ENCODE results near the gene ZC3H18.
A peak's percentile ranks its signal among the peaks of the same experiment; 100 is the strongest.

The ZC3H18 gene

DNA sequence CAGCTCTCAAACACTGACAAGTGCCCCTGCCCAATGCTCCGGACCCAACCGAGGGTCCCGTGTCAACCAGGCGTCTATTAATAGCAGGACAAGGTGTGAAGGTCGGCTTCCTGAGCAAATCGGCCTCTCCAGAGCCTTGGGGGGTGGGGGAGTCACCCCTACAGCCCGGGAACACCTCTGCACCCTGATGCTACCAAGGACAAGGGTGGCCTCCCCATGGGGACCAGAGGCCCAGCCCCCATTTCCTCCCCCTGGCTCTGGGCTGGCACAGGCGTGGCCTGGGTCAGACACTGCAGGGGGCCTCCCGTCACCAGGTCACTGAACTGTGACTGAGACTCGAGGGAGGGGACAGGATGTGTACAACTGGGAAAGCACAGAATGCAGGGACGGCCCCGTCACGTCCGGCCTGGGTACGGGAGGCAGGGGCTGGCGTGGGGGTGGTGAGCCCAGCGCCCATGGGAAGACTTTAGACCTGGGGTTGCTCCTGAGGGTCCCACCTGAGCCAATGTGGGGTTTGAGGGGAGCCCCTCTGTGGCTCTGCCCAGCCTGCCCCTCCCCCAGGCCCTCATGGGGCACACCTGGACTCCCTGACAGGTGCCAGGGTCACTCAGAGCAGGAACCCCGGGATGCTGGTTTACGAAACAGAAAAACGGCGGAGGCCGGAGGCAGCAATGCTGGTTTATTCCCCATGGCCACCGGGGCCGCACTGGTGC lies 81.2 kb downstream of the ZC3H18 start:
- peak in 1 of 2 donors; percentile 72 for DNase-seq
- H3K9me3 ChIP-seq, result no peaks in the 10 kb centered on the region
- peaks cover 17 to 49% (median 35%) of the 10 kb centered on the region in 3 donors for H3K36me3 ChIP-seq
- peaks cover 0 to 13% of the 10 kb centered on the region in 2 donors for H3K27me3 ChIP-seq
- no peak overlapping the region for H3K27ac ChIP-seq
- peaks cover 0 to 22% (median 13%) of the 10 kb centered on the region in 4 donors for H3K4me1 ChIP-seq
- intact Hi-C loops (cut with DNase I; ENCODE audit: low total_unique reads), result no loop called here
- TF ChIP-seq, protein P1, sequence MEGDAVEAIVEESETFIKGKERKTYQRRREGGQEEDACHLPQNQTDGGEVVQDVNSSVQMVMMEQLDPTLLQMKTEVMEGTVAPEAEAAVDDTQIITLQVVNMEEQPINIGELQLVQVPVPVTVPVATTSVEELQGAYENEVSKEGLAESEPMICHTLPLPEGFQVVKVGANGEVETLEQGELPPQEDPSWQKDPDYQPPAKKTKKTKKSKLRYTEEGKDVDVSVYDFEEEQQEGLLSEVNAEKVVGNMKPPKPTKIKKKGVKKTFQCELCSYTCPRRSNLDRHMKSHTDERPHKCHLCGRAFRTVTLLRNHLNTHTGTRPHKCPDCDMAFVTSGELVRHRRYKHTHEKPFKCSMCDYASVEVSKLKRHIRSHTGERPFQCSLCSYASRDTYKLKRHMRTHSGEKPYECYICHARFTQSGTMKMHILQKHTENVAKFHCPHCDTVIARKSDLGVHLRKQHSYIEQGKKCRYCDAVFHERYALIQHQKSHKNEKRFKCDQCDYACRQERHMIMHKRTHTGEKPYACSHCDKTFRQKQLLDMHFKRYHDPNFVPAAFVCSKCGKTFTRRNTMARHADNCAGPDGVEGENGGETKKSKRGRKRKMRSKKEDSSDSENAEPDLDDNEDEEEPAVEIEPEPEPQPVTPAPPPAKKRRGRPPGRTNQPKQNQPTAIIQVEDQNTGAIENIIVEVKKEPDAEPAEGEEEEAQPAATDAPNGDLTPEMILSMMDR (IDR thresholded peaks at IDR 0.05), result no peak
- peak overlapping the region; percentile 53 to 65 for H3K4me3 ChIP-seq

DNA sequence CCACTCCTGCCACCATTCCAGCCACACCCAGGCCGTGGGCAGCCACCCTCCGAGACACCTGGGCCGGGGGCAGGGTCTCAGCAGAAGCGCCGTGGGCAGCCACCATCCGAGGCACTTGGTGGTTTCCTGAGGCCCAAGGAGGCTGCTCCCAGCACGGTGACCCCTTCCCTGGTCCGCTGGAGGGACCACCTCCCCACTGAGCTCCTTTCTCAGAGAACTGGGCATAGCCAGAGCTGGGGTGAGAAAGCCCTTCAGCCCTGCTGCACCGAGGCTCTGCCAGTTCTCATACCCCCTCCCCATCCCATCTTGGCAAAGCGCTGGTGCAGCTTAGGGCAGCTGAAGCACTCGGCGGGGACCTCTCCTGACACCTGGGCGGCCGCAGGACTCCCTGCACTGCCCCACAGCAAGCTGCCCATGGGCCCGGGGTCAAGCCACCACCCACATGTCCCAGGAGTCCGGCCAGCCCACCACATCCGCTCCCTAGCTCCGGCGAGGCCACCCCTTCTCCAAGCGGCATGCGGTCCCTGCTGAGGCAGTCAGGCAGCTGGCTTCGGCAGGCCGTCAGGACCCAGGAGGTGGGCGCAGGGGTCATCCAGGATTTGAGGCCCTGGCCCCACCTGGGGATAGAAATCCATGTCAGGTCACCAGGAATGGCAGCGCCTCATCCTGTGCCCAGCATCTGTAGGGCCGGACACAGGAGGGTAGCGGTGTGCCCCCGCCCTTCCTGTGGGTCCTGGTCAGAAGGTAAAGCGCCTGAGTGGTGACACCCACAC lies 82.0 kb downstream of the ZC3H18 start:
- DNase-seq, result no peak
- H3K4me1 ChIP-seq, result peaks cover 0 to 22% (median 13%) of the 10 kb centered on the region in 4 donors

DNA sequence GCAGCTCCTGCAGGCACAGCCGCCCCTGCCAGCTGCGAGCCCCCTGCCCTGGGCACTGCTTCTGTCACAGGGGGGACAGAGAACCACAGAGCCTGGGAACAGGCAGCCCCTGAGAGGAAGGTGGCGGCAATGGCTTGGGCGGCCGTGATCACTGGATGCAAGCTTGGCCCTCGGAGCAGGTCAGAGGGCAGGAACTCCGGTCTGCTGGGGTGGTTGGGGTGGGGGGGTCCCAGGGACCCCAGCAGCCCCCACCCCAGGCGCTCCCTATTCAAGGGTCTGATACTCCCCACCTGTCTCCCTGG lies 82.5 kb downstream of the ZC3H18 start:
- no peak overlapping the region for H3K4me3 ChIP-seq
- H3K4me1 ChIP-seq, result peaks cover 0 to 22% (median 13%) of the 10 kb centered on the region in 4 donors
- no peak overlapping the region for H3K27ac ChIP-seq
- H3K36me3 ChIP-seq, result peaks cover 17 to 62% (median 38%) of the 10 kb centered on the region in 3 donors
- TF ChIP-seq, protein P1 (IDR thresholded peaks at IDR 0.05), result no peak
- intact Hi-C loops (cut with DNase I; ENCODE audit: low total_unique reads), result no loop called here
- DNase-seq, result no peak
- H3K27me3 ChIP-seq, result peaks cover 0 to 13% of the 10 kb centered on the region in 2 donors
- no peaks in the 10 kb centered on the region for H3K9me3 ChIP-seq

More for the DNA sequence above, 82.0 kb downstream of the ZC3H18 start:
- Histone ChIP-seq H3K27me3 (peaks cover 0 to 13% of the 10 kb centered on the region in 2 donors), H3K9me3 (no peaks in the 10 kb centered on the region), H3K36me3 (peaks cover 17 to 56% (median 36%) of the 10 kb centered on the region in 3 donors), H3K27ac (no peak overlapping the region), H3K4me3 (no peak overlapping the region)
- TF ChIP-seq, protein P1 (IDR thresholded peaks at IDR 0.05), result no peak
- intact Hi-C loops (cut with DNase I; ENCODE audit: low total_unique reads), result no loop called here

DNA sequence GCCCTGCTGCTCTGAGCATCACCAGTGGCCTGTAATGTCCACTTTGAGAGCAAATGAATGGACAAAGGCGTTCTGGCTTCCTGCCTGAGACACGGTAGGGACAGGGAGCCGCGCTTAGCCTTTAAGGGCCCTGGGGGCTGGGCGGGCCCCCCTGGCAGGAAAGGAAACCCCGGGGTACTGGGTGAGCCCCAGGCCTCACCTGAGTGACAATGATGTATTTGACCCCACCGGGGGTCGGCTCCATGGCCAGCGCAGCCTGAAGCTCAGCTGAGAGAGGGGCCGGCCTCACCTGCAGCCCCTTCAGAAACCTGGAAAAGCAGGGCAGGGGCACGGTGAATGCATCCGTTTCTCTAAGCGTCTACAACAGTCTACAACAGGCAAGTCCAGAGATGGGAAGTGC lies 82.9 kb downstream of the ZC3H18 start:
- Histone ChIP-seq H3K27ac (no peak overlapping the region), H3K36me3 (peaks cover 17 to 65% (median 42%) of the 10 kb centered on the region in 3 donors), H3K4me1 (peaks cover 0 to 22% (median 13%) of the 10 kb centered on the region in 4 donors), H3K9me3 (no peaks in the 10 kb centered on the region), H3K4me3 (no peak overlapping the region), H3K27me3 (peaks cover 0 to 13% of the 10 kb centered on the region in 2 donors)
- DNase-seq, result no peak
- intact Hi-C loops (cut with DNase I; ENCODE audit: low total_unique reads), result no loop called here
- TF ChIP-seq, protein P1 (IDR thresholded peaks at IDR 0.05), result no peak

DNA sequence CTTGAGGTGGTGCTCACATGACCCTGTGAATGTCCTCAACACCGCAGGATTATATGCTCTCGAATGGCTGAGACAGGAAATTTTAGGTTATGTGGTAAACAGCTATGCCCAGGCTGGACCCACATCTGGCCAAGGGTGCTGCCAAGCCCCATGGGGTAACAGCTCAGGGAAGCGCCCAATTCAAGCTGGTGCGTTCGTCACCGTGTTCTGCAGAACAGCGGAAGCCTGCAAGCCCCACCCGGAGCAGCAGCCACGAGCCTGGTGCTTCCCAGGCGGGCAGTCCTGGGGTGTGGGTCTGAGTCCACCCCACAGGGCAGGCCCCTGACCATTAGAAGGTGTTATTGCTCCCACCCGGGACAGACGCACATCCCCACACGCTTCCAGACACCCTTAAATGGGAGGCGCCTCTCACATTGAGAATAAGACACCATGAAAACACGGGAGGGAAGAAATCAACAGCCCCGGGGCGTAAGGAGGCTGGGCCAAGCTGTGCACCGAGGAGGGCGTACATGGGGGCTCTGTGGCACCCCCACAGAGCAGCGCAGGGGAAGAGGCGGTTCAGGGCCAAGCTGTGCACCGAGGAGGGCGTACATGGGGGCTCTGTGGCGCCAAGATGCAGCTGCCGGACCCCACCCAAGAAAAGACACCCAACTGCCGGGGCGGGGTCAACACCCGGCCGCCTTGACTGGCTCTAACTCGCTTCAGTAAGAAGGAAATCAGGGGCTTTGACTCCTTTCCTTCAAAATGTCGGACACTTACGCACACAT lies 83.6 kb downstream of the ZC3H18 start:
- TF ChIP-seq, protein P1 (IDR thresholded peaks at IDR 0.05), result no peak
- intact Hi-C loops (cut with DNase I; ENCODE audit: low total_unique reads), result no loop called here
- peaks cover 0 to 13% of the 10 kb centered on the region in 2 donors for H3K27me3 ChIP-seq
- DNase-seq, result no peak
- no peak overlapping the region for H3K27ac ChIP-seq
- no peak overlapping the region for H3K4me3 ChIP-seq
- H3K9me3 ChIP-seq, result no peaks in the 10 kb centered on the region
- peaks cover 17 to 69% (median 43%) of the 10 kb centered on the region in 3 donors for H3K36me3 ChIP-seq
- peaks cover 0 to 22% (median 13%) of the 10 kb centered on the region in 4 donors for H3K4me1 ChIP-seq
